ENCODE data around the gene PRSS57. TPM values are rescaled to one million over a fixed set of nuclear protein-coding genes. Genes with fewer than 3 reads are reported as not detected.

The PRSS57 gene
- total and polyA plus RNA-seq, 2 of the 13 experiments (the other 11 are each of a cell fraction or from before 2014, with no cell fraction given) = 0.12 TPM; not detected in 1

DNA sequence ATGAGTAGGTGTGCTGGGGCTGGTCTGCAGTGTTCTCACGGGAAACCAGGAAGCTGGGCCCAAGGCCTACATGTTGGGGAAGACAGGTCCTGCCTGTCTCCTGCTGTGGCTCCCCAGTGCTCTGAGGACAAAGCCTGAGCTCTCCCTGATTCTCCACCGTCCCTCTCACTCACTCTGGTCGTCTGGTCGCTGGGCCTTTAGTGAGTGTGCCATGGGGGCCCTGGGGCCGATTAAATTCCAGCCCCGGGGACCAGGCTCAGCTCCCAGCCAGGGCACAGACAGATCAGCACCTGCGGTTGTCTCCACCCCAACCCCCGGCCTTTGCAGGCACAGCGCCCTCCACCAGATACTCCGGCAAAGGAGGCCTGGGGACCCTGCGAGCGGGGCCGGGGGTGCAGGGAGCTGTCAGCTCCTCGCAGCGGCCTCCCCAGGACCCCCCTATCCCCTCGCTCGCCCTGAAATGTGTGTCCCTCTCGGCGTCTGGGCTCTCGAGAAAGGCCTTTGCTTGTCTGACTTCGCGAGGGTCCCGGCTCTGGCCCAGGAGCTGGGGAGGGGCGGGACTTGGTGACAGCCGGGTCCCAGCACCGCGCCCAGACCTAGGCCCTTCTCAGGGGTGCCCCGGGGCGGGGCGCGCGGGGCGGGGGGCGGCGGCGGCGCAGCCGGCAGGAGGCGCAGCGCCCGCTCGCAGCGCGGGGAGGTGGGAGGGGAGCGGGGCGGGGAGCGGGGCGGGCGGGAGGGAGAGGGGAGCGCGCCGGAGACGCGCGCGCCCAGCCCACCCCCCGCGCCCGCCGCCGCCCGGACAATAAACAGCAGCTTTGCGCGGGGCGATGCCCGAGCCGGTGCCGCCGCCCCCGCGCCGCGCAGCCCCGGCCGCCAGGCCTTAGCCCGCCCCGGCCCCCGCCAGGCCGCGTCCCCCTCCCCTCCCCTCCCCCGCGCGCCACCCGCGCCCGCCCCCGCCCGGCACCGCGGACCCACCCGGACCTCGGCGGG is 13.2 kb upstream of the PRSS57 start, which contains the start of gene PALM (continued):
- no peak for TF ChIP-seq MED8 (CRISPR knock-in tag; IDR thresholded peaks at IDR 0.05; ENCODE audit: insufficient replicate concordance)
- TF ChIP-seq RFX5 (IDR thresholded peaks at IDR 0.05; ENCODE audit: low read depth, low read length) = no peak
- TF ChIP-seq, protein P1, sequence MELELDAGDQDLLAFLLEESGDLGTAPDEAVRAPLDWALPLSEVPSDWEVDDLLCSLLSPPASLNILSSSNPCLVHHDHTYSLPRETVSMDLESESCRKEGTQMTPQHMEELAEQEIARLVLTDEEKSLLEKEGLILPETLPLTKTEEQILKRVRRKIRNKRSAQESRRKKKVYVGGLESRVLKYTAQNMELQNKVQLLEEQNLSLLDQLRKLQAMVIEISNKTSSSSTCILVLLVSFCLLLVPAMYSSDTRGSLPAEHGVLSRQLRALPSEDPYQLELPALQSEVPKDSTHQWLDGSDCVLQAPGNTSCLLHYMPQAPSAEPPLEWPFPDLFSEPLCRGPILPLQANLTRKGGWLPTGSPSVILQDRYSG (CRISPR knock-in tag; IDR thresholded peaks at IDR 0.05) = no peak
- TF ChIP-seq, protein P2, sequence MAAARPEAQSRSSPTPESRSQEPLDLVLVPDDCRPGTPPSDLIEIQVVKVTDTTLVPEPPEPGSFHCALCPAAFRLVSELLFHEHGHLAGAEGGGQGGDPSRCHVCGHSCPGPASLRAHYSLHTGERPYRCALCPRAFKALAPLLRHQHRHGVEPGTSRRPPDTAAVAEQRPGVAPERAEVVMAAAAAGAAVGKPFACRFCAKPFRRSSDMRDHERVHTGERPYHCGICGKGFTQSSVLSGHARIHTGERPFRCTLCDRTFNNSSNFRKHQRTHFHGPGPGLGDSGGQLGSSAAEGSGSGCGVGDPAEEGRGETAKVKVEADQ (CRISPR knock-in tag; IDR thresholded peaks at IDR 0.05; ENCODE audit: borderline replicate concordance) = no peak
- no peak for TF ChIP-seq GTF3A (CRISPR knock-in tag; conservative IDR thresholded peaks at IDR 0.05)
- TF ChIP-seq, protein P3, sequence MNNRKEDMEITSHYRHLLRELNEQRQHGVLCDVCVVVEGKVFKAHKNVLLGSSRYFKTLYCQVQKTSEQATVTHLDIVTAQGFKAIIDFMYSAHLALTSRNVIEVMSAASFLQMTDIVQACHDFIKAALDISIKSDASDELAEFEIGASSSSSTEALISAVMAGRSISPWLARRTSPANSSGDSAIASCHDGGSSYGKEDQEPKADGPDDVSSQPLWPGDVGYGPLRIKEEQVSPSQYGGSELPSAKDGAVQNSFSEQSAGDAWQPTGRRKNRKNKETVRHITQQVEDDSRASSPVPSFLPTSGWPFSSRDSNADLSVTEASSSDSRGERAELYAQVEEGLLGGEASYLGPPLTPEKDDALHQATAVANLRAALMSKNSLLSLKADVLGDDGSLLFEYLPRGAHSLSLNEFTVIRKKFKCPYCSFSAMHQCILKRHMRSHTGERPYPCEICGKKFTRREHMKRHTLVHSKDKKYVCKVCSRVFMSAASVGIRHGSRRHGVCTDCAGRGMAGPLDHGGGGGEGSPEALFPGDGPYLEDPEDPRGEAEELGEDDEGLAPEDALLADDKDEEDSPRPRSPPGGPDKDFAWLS (CRISPR knock-in tag; IDR thresholded peaks at IDR 0.05; ENCODE audit: borderline replicate concordance) = no peak
- no peak for TF ChIP-seq ZNF232 (CRISPR knock-in tag; IDR thresholded peaks at IDR 0.05; ENCODE audit: borderline replicate concordance)
- TF ChIP-seq NRL (CRISPR knock-in tag; IDR thresholded peaks at IDR 0.05; ENCODE audit: borderline replicate concordance) = peak; percentile 13; the same call in 1 of the 2 replicates
- TF ChIP-seq NAIF1 (CRISPR knock-in tag; IDR thresholded peaks at IDR 0.05; ENCODE audit: borderline replicate concordance) = no peak
- TF ChIP-seq, protein P4, sequence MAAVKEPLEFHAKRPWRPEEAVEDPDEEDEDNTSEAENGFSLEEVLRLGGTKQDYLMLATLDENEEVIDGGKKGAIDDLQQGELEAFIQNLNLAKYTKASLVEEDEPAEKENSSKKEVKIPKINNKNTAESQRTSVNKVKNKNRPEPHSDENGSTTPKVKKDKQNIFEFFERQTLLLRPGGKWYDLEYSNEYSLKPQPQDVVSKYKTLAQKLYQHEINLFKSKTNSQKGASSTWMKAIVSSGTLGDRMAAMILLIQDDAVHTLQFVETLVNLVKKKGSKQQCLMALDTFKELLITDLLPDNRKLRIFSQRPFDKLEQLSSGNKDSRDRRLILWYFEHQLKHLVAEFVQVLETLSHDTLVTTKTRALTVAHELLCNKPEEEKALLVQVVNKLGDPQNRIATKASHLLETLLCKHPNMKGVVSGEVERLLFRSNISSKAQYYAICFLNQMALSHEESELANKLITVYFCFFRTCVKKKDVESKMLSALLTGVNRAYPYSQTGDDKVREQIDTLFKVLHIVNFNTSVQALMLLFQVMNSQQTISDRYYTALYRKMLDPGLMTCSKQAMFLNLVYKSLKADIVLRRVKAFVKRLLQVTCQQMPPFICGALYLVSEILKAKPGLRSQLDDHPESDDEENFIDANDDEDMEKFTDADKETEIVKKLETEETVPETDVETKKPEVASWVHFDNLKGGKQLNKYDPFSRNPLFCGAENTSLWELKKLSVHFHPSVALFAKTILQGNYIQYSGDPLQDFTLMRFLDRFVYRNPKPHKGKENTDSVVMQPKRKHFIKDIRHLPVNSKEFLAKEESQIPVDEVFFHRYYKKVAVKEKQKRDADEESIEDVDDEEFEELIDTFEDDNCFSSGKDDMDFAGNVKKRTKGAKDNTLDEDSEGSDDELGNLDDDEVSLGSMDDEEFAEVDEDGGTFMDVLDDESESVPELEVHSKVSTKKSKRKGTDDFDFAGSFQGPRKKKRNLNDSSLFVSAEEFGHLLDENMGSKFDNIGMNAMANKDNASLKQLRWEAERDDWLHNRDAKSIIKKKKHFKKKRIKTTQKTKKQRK (IDR thresholded peaks at IDR 0.05; ENCODE audit: low read length) = no peak
- TF ChIP-seq, protein P5, sequence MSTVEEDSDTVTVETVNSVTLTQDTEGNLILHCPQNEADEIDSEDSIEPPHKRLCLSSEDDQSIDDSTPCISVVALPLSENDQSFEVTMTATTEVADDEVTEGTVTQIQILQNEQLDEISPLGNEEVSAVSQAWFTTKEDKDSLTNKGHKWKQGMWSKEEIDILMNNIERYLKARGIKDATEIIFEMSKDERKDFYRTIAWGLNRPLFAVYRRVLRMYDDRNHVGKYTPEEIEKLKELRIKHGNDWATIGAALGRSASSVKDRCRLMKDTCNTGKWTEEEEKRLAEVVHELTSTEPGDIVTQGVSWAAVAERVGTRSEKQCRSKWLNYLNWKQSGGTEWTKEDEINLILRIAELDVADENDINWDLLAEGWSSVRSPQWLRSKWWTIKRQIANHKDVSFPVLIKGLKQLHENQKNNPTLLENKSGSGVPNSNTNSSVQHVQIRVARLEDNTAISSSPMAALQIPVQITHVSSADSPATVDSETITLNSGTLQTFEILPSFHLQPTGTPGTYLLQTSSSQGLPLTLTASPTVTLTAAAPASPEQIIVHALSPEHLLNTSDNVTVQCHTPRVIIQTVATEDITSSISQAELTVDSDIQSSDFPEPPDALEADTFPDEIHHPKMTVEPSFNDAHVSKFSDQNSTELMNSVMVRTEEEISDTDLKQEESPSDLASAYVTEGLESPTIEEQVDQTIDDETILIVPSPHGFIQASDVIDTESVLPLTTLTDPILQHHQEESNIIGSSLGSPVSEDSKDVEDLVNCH (CRISPR knock-in tag; IDR thresholded peaks at IDR 0.05) = no peak
- TF ChIP-seq, protein P6, sequence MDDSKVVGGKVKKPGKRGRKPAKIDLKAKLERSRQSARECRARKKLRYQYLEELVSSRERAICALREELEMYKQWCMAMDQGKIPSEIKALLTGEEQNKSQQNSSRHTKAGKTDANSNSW (CRISPR knock-in tag; IDR thresholded peaks at IDR 0.05; ENCODE audit: borderline replicate concordance) = no peak
- TF ChIP-seq, protein P7, sequence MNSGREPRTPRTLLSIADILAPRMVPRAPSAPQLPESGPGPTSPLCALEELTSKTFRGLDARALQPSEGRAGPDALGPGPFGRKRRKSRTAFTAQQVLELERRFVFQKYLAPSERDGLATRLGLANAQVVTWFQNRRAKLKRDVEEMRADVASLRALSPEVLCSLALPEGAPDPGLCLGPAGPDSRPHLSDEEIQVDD (CRISPR knock-in tag; IDR thresholded peaks at IDR 0.05; ENCODE audit: borderline replicate concordance) = no peak

Data from HepG2 (cell line).